A673 (cell line): Measurements from ENCODE around the gene SAPCD1.

Experiments
- EZH2 ChIP-seq: fragments of 200-600 bp; sonication (generic); IDR thresholded peaks from 2 replicates; pipeline ENCODE4 v1.6.1; 2017; ENCODE audit warnings: borderline replicate concordance, low read depth, mild to moderate bottlenecking, mixed read lengths, antibody characterized with exemption, low read length; ENCODE audit not compliant: poor library complexity, severe bottlenecking
- TF ChIP-seq, protein P1 (sequence below): fragments of 300-800, 200-600 bp; sonication (generic); conservative IDR thresholded peaks from 2 replicates; pipeline ENCODE4 v1.5.1; 2017; ENCODE audit warnings: low read depth, mild to moderate bottlenecking, antibody characterized with exemption, low read length, moderate library complexity, mixed read lengths

GRCh38 chr6:31761343-31761742, 1.1 kb upstream of the SAPCD1 start:
- TF ChIP-seq, protein P1, sequence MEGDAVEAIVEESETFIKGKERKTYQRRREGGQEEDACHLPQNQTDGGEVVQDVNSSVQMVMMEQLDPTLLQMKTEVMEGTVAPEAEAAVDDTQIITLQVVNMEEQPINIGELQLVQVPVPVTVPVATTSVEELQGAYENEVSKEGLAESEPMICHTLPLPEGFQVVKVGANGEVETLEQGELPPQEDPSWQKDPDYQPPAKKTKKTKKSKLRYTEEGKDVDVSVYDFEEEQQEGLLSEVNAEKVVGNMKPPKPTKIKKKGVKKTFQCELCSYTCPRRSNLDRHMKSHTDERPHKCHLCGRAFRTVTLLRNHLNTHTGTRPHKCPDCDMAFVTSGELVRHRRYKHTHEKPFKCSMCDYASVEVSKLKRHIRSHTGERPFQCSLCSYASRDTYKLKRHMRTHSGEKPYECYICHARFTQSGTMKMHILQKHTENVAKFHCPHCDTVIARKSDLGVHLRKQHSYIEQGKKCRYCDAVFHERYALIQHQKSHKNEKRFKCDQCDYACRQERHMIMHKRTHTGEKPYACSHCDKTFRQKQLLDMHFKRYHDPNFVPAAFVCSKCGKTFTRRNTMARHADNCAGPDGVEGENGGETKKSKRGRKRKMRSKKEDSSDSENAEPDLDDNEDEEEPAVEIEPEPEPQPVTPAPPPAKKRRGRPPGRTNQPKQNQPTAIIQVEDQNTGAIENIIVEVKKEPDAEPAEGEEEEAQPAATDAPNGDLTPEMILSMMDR, result no peak
- no peak for TF ChIP-seq EZH2
